ENCODE data around the gene NR4A3. TPM values are rescaled to one million over a fixed set of nuclear protein-coding genes. Genes with fewer than 3 reads are reported as not detected.

Gene NR4A3
- total and polyA plus RNA-seq, 2 experiments from 2014 or later: 2.4 to 2.9 TPM

DNA sequence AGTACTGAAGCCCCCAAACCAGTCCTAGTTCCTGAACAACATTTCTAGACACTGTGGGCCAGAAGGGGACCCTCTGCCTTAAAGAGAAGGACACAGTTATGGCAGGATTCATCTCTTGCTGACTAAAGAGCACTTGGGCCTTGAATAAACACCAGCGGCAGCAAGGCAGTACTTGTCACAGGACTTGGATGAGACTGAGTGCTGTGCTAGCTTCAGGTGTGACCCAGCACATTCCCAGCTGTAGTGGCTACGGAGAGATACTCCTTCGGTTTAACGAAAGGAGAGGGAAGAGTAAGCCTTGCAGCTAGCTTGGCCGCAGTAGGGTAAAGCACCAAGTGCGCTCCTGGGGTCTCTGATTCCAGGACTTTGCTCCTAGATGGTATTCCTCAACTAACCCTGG, 73.8 kb downstream of the NR4A3 start:
- Histone ChIP-seq H4K20me1 (ENCODE audit: insufficient read depth, poor library complexity, severe bottlenecking) (no peaks in the 10 kb centered on the region), H3K4me1 (ENCODE audit: insufficient read depth) (no peaks in the 10 kb centered on the region), H3K4me3 (no peak overlapping the region), H3K9me3 (ENCODE audit: low read depth) (no peaks in the 10 kb centered on the region), H3K27ac (no peak overlapping the region), H2AFZ (no peak overlapping the region), H3K27me3 (peaks cover 10% of the 10 kb centered on the region), H3K36me3 (replicated peaks; ENCODE audit: insufficient read depth, low read depth) (no peaks in the 10 kb centered on the region), H3K79me2 (no peaks in the 10 kb centered on the region), H3K9me2 (replicated peaks; ENCODE audit: insufficient read depth) (no peaks in the 10 kb centered on the region), H3K4me2 (no peak overlapping the region)
- no peak for DNase-seq (ENCODE audit: low spot score)
- no peak for TF ChIP-seq EZH2 (IDR thresholded peaks at IDR 0.05; ENCODE audit: borderline replicate concordance)
- TF ChIP-seq, protein P1, sequence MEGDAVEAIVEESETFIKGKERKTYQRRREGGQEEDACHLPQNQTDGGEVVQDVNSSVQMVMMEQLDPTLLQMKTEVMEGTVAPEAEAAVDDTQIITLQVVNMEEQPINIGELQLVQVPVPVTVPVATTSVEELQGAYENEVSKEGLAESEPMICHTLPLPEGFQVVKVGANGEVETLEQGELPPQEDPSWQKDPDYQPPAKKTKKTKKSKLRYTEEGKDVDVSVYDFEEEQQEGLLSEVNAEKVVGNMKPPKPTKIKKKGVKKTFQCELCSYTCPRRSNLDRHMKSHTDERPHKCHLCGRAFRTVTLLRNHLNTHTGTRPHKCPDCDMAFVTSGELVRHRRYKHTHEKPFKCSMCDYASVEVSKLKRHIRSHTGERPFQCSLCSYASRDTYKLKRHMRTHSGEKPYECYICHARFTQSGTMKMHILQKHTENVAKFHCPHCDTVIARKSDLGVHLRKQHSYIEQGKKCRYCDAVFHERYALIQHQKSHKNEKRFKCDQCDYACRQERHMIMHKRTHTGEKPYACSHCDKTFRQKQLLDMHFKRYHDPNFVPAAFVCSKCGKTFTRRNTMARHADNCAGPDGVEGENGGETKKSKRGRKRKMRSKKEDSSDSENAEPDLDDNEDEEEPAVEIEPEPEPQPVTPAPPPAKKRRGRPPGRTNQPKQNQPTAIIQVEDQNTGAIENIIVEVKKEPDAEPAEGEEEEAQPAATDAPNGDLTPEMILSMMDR (IDR thresholded peaks at IDR 0.05; ENCODE audit: poor library complexity): no peak
- no peak for TF ChIP-seq EZH2phosphoT487 (IDR thresholded peaks at IDR 0.05; ENCODE audit: low read depth, severe bottlenecking, unreplicated experiment)
- WGBS (ENCODE audit: low lambda C conversion rate, missing lambda C conversion rate): 94% methylated on average over 6 of the region's 6 CpGs

GRCh38 chr9:99896119-99896518, 74.4 kb downstream of the NR4A3 start:
- H3K4me3 ChIP-seq: no peak overlapping the region
- no peaks in the 10 kb centered on the region for H4K20me1 ChIP-seq (ENCODE audit: insufficient read depth, poor library complexity, severe bottlenecking)
- H3K4me2 ChIP-seq: no peak overlapping the region
- no peaks in the 10 kb centered on the region for H3K9me3 ChIP-seq (ENCODE audit: low read depth)
- H3K79me2 ChIP-seq: no peaks in the 10 kb centered on the region
- 93% methylated on average over 2 of the region's 2 CpGs for WGBS (ENCODE audit: low lambda C conversion rate, missing lambda C conversion rate)
- DNase-seq (ENCODE audit: low spot score): no peak
- H3K27me3 ChIP-seq: peaks cover 10% of the 10 kb centered on the region
- no peaks in the 10 kb centered on the region for H3K36me3 ChIP-seq (replicated peaks; ENCODE audit: insufficient read depth, low read depth)
- no peak overlapping the region for H2AFZ ChIP-seq
- H3K9me2 ChIP-seq (replicated peaks; ENCODE audit: insufficient read depth): no peaks in the 10 kb centered on the region
- TF ChIP-seq EZH2phosphoT487 (IDR thresholded peaks at IDR 0.05; ENCODE audit: low read depth, severe bottlenecking, unreplicated experiment): no peak
- TF ChIP-seq EZH2 (IDR thresholded peaks at IDR 0.05; ENCODE audit: borderline replicate concordance): no peak
- TF ChIP-seq, protein P1 (IDR thresholded peaks at IDR 0.05; ENCODE audit: poor library complexity): no peak
- H3K27ac ChIP-seq: no peak overlapping the region
- H3K4me1 ChIP-seq (ENCODE audit: insufficient read depth): no peaks in the 10 kb centered on the region

GRCh38 chr9:99903393-99903792, 81.7 kb downstream of the NR4A3 start:
- 71% methylated on average over 1 of the region's 1 CpG for WGBS (ENCODE audit: low lambda C conversion rate, missing lambda C conversion rate)
- no peak overlapping the region for H3K4me3 ChIP-seq
- no peak overlapping the region for H3K27ac ChIP-seq
- H2AFZ ChIP-seq: no peak overlapping the region
- H3K4me1 ChIP-seq (ENCODE audit: insufficient read depth): peaks cover 9% of the 10 kb centered on the region
- no peaks in the 10 kb centered on the region for H4K20me1 ChIP-seq (ENCODE audit: insufficient read depth, poor library complexity, severe bottlenecking)
- DNase-seq (ENCODE audit: low spot score): no peak
- no peaks in the 10 kb centered on the region for H3K9me3 ChIP-seq (ENCODE audit: low read depth)
- H3K79me2 ChIP-seq: peaks cover 14% of the 10 kb centered on the region
- no peak for TF ChIP-seq EZH2 (IDR thresholded peaks at IDR 0.05; ENCODE audit: borderline replicate concordance)
- TF ChIP-seq EZH2phosphoT487 (IDR thresholded peaks at IDR 0.05; ENCODE audit: low read depth, severe bottlenecking, unreplicated experiment): no peak
- TF ChIP-seq, protein P1 (IDR thresholded peaks at IDR 0.05; ENCODE audit: poor library complexity): no peak
- H3K36me3 ChIP-seq (replicated peaks; ENCODE audit: insufficient read depth, low read depth): no peaks in the 10 kb centered on the region
- H3K9me2 ChIP-seq (replicated peaks; ENCODE audit: insufficient read depth): no peaks in the 10 kb centered on the region
- H3K4me2 ChIP-seq: no peak overlapping the region
- H3K27me3 ChIP-seq: no peaks in the 10 kb centered on the region

Measured in hepatocyte (in vitro differentiated cells).